ENCODE measurements around the gene SP9.
"Not testable (repeated sequence)": the region's sequence is repeated elsewhere in the genome, so short reads cannot be mapped to it uniquely, and the experiment has no call there.

Gene SP9

GRCh38 chr2:174344716-174345461 is 10.1 kb downstream of the SP9 start:
- DNase-seq = no peak

- no peak for DNase-seq
Measured at GRCh38 chr2:174350018-174350417, 15.3 kb downstream of the SP9 start.

- no peak for DNase-seq
Measured at GRCh38 chr2:174350593-174351181, 15.9 kb downstream of the SP9 start.

GRCh38 chr2:174353004-174353403 is 18.2 kb downstream of the SP9 start:
- DNase-seq = no peak

- DNase-seq = no peak
Measured at GRCh38 chr2:174356347-174356746, 21.6 kb downstream of the SP9 start.

GRCh38 chr2:174359663-174360062 is 24.9 kb downstream of the SP9 start:
- not testable (repeated sequence) for DNase-seq

- no peak for DNase-seq
Measured at GRCh38 chr2:174362949-174363348, 28.2 kb downstream of the SP9 start.

GRCh38 chr2:174363492-174364225 is 28.9 kb downstream of the SP9 start:
- not testable (repeated sequence) for DNase-seq

GRCh38 chr2:174364628-174365027 is 29.9 kb downstream of the SP9 start:
- no peak for DNase-seq

- DNase-seq = no peak
Measured at GRCh38 chr2:174365571-174365970, 30.8 kb downstream of the SP9 start.

GRCh38 chr2:174368691-174369090 is 33.9 kb downstream of the SP9 start:
- no peak for DNase-seq

- no peak for DNase-seq
Measured at GRCh38 chr2:174376967-174377366, 42.2 kb downstream of the SP9 start.

- no peak for DNase-seq
Measured at GRCh38 chr2:174383796-174384195, 49.0 kb downstream of the SP9 start.

GRCh38 chr2:174385201-174385600 is 50.4 kb downstream of the SP9 start:
- no peak for DNase-seq

Measured in activated CD4-positive, alpha-beta T cell treated with anti-CD3 and anti-CD28 coated beads for 1 hour (primary cell).